NCI-H1417 treated with DMSO at 0.1 percent for 48 hours (cell line): ENCODE results near the gene DIABLO.
"Not testable (repeated sequence)": the region's sequence is repeated elsewhere in the genome, so short reads cannot be mapped to it uniquely, and the experiment has no call there.

Source experiments
- DNase-seq: peaks from one replicate; lab custom pipeline; 2025; lab: John Stamatoyannopoulos, UW

Gene DIABLO

DNA sequence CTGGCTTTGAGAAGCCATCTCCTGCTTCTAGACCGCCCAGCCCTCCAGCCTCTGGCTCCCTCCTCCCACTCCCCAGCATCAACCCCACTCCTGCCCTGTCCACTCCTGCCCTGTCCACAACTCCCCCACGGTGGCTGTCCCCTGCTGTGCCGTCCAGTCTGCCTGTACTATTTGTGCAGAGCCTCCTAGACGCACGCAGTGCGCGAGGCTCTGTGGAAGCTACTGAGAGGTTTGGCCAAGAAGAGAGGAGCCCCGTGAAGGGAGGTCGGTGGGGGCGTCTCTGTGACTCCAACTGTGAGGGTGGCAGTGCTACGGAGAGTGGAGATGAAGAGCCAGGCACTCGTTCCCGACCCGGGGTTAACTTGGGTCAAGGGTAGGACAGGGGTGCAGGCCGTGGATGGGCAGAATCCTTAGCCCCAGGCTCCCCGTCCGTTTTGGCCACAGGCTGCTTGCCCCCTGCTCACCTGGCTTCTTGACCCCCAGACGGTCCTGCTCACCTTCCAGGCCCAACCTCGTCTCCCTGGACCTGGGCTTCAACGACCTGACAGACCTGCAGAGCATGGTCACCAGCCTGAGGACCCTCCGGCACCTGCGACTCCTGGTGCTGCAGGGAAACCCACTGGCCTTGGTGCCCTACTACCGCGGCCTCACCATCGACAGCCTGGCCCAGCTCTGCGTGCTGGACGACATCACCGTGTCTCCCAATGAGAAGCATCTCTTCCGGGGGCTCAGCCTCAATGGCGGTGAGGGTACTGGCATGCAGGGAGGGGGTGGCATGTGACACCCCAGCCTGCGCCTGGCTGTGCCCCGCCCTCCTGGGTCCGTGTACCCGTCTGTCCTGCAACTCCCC lies 36.0 kb downstream of the DIABLO start:
- no peak for DNase-seq

DNA sequence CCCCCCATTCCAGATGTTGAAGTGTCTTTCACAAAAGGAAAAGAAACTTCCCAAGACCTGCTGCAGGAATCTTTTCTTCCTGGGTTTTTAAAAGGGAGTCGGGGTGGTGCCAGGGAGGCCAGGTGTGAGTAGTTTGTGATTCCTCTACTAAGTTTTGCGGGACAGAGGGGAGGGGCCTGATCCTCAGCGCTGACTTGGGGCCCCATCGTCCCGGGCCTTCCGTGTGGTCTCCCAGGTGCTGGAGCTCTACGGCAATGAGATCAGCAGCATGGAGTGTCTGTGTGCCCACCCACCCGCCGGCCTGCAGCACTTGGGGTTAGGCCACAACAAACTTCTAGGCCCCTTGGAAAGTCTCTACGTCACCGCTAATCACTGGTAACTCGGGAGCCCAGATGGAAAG lies 38.4 kb downstream of the DIABLO start:
- no peak for DNase-seq

DNA sequence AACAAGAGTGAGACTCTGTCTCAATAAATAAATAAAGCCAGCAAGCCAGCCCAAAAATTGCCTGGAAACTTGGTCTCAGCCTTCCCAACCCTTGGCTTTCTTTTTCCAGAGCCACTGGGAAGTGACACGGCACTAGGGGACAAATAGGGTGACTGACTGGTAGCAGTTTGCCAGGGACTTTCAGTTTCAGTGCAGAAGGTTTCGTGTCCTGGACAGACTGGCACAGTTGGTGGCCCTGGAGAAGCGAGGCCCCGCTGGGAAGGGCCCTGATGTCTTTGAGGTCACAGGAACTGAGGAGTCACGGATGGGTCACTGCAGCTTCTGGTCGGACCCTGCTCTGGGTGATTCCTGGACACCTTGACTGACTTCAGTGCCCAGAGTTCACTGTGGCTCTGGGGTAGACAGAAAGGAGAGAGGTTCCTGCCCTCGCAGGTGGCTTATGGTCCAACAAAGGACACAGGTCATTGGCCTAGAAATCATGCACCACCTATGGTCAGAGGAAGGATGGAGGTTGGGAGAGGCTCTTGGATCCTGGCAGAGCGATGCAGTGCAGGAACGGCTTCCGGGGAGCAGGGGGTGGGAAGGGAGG lies 40.3 kb downstream of the DIABLO start:
- DNase-seq, result no peak

DNA sequence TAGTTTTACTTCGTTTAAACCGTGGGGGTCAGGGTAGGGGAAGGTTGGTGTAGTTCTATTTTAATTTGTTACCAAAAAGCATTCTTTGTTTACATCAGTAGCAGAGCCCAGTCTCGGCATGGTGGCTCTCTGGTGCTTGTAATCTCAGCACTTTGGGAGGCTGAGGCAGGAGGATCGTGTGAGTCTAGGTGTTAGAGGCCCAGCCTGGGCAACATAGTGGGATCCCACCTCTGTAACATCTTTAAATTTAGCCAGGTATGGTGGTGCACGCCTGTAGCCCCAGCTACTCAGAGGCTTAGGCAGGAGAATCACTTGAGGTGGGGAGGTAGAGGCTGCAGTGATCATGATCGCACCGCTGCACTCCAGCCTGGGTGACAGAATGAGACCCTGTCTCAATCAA lies 40.8 kb downstream of the DIABLO start:
- DNase-seq, result no peak

DNA sequence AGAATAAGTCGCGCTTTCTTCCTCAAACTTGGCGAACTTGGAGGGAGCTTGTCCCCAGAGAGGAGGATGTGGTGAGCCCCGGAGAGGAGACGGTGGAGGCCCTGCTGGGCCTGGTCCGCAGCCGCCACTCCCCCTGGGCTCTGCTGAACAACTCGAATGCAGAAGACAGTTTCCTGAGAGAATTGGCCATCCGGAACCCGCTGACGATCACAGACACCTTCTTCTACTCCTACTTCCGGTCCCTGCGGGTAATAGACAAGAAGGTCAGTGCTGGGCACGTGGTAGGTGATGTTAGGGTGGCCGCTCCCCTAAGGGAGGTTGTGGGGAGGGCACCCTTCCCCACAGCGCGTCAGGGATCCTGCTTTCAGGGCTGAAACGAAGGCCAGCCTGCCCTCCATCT lies 41.3 kb downstream of the DIABLO start:
- no peak for DNase-seq

DNA sequence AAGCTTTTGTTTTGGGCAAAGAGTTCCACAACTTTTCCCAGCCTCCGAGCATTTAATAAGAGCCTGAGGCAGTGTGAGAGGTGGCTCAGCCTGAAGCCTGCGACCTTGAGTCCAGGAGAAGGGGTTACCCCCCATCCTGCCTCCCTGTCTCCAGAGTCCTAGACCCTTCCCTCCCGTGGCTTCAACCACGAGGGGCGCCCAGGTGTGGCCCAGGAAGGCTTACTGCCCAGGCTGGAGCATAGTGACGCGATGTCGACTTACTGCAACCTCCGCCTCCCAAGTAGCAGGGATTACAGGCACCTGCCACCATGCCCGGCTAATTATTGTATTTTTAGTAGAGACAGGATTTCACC lies 42.3 kb downstream of the DIABLO start:
- no peak for DNase-seq

DNA sequence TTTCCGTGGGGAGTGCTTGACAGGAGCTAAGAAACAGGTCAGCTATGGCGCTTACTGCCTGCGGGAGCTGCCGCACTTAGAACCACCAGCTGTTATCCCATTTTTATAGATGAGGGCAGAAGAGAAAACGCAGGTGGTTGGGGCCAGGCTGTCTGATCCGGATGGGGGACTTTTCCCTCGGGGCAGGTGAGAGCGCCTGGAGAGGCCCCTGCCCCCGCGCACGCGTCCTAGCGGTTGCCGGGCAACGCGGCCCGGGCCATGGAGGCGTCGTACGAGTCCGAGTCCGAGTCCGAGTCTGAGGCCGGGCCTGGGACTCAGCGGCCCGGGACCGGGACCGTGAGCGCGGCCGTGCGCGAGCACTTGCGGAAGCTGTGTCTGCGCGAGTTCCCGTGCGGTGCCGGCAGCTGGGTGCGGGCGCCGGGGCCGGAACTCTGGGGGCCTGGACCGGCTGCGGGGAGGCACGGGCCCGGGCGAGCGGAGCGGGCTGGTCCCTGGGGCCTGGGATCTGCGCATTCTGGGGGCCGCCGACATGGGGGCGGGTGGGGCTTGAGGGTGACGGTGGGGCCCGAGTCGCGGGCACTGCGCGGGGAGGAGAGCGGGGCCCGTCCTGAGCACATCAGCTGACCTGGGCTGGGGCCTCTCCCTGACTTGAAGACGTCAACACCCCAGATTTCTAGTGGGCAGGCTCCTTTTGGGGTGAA lies 42.8 kb downstream of the DIABLO start, which contains the start of gene LRRC43:
Gene LRRC43, plus strand, starts transcription at position 237 of the 701 bp plus-strand sequence. Its CDS starts 22 bp downstream, at position 259.
- DNase-seq, result no peak

DNA sequence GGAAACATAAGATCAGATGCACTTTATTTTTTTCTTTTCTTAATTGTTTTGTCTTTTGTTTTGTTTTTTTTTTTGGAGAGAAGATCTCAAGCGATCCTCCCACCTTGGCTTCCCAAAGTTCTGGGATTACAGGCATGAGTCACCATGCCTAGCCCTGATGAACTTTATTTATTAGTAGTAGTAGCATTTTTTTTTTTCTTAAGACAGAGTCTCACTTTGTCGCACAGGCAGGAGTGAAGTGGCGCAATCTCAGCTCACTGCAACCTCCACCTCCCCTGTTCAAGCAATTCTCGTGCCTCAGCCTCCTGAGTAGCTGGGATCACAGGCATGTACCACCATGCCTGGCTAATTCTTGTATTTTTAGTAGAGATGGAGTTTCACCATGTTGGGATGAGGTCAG lies 49.4 kb downstream of the DIABLO start:
- DNase-seq, result not testable (repeated sequence)

DNA sequence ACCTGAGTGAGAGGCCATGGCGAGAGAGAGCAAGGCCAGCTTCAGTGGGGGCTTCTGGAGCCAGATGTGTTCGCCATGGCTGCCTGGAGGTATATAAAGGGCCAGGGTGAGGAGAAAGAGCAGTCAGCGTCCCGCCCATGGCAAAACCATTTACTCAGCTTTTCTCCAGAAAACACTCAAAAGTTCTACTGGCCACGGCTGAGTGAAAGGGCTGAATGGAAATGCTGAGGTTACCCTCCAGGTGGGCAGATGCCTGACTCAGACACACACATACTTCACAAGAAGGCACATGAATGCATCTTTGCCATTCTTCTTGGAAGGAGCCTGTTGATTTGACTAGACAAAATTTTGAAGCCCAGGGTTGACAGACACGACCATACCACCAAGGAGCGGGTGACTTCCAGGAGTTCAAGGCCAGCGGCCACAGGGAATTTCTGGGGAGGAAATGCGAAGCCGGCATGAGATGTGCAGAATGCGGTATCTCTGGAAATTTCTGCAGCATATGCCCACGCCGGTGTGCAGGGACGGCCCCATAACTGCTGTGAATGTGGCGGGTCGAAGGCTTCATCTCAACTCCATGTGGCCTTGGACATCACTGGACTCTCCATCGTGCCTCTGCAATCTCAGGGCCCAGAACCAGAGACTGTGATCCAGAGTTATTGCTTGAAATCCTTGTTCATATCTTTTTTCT lies 51.6 kb downstream of the DIABLO start, which contains the start of gene IL31:
Gene IL31, minus strand, starts transcription at position 67 of the 691 bp plus-strand sequence. Its CDS starts 49 bp downstream, at position 18.
- DNase-seq, result no peak

DNA sequence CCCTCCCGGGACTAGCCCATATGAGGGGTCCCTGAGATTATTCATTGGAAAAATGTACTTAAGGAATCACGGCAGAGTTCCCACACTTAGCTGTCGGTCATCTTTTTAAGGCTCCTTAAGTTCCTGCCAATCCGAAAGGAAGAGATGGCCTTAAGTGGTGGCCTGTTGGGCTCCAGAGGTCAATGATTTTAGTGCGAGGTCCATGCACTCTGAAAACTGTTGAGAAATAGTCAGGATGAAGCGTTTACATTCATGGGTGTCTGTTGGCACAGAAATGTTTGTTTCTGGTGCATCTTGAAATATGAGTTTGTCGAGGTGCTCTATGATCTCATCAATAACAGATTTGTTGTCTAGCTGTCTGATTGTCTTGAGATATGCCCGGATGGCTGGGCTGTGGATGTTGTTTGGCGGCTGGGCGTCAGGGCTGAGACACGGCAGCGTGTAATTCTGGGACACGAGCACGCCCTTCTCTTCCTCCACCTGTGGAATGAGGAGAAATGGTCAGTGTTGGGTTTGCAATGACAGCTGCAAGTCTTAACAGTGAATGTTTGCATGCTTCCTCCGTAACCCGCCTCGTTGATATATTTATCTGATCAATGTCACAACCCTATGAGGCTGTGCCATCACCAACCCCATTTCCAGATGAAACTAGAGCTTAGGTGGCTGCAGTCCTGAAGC lies 53.5 kb downstream of the DIABLO start:
- no peak for DNase-seq

DNA sequence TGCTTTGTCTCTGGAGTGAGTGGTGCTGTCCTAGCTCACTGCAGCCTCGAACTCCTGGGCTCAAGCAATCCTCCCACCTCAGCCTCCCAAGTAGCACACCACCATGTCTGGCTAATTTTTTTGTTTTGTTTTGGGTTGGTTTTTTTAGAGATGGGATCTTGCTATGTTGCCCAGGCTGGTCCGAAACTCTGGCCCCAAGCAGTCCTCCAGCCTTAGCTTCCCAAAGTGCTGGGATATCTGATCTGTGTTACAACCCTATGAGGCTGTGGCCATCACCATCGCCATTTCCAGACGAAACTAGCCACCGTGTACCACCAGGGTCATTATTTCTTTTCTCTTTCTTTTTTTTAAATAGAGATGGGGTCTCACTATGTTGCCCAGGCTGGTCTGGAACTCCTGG lies 54.5 kb downstream of the DIABLO start:
- no peak for DNase-seq

DNA sequence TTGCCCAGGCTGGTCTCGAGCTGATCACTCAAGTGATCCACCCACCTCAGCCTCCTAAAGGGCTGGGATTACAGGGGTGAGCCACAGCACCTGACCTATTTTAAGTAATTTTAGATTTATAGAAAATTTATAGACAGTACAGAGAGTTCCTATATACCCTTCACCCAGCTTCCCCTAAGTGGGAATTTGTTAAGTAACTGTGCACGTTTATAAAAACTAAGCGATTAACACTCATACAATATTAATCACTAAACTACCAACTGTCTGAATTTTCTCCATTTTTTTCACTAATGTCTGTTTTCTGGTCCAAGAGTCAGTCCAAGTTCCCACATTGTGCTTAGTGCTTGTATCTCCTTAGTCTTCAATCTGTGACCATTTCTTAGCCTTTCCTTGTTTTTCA lies 57.4 kb downstream of the DIABLO start:
- DNase-seq, result no peak

DNA sequence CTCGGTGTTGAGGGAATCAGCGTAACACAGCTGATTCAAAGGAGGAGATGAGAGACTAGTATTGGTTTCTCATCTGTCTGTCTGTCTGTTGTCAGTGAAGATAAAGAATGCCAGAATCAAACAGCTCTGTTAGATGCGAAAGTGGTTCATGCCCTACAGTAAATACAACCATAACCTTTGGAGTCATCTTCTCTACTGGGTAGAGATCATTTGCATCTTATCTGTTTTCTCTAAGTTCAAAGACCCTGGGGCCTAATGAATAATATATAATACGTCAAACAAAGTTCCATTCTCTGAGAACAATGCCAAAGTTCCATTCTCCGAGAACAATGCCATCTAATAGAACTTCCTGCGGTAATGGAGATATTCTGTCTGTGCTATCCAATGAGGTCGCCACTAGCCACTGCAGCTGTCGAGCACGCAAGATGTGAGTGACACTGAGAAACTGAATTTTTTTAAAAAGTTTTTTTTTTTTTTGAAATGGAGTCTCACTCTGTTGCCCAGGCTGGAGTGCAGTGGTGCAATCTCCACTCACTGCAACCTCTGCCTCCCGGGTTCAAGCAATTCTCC lies 58.4 kb downstream of the DIABLO start:
- no peak for DNase-seq

DNA sequence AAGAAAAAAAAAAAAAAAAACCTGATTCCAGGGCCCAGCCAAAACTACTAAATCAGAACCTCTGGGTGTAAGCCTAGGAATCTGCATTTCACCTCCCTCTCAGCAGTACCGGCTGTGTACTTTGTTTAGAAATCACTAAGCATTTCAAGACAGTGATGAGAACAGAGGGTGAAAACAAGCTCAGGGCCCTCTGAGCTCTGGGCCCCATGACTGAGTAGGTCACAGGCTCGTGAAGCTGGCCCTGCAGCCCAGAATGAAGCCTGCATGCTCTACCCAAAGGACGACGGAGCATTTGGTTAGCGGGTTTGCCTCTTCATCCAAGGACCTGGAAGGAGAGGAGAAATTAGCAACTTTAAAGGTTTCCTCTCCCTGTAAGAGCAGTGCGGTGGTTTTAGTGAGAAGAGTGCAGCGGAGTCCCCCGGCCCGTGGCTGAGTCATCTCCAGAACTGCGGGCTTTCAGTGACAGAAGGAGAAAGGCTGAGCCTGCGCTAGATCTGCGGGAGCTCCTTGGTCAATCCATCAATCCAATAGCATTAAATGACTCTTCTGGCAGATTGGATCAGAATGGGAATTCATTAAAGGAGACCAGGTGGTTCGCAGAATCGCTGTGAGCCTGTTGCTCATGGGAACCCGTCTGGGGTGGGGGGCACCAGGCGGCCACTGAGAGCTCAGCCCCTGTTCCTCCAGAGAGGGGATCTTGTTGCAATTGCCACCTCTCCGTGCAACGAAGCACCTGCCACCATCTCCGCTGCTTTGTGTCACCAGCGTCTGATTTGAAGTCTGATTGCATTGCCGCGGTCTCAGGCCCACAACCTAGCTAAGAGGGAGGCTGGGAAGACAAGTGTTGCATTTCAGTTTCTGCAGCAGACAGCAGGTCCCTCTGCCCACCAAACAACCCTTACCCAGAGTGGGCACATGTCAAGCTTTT lies 59.2 kb downstream of the DIABLO start:
- no peak for DNase-seq

DNA sequence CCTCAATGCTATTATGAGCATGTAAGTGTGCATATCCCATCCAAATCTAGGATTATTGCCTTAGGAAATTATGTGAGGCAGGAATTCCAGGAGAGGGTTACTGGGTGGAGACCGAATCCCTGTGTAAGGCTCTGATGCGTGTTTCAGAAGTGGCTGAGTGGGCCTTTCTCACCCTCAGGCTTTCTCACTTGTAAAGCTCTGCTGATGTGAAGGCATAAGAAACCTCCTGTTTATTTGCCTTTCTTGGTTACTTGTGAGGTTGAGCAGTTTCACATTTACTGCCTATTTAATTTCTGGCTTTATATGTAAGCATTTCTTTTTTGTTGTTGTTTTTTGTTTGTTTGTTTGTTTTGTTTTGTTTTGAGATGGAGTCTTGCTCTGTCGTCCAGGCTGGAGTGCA lies 62.9 kb downstream of the DIABLO start:
- no peak for DNase-seq

DNA sequence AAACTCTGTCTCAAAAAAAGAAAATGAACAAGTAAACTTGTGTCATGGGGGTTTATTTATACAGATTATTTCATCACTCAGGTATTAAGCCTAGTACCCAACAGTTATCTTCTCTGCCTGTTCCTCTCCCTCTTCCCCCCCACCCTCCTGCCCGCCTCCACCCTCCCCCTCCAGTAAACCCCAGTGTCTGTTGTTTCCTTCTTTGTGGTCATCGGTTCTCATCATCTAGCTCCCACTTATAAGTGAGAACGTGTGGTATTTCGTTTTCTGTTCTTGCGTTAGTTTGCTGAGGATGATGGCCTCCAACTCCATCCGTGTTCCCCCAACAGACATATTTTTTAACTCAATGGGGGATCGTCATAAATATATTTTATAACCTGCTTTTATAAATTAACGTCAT lies 64.2 kb downstream of the DIABLO start:
- DNase-seq, result no peak

DNA sequence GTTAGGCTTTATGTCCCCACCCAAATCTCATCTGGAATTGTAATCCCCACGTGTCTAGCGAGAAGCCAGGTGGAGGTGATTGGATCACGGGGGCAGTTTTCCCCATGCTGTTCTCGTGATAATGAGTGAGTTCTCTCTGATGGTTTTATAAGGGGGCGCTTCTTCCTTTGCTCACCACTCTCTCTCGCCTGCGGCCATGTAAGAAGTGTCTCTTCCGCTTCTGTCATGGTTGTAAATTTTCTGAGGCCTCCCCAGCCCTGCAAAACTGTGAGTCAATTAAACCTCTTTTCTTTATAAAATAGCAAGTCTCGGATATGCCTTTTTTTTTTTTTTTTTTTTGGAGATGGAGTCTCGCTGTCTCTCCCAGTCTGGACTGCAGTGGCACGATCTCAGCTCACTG lies 65.1 kb downstream of the DIABLO start:
- no peak for DNase-seq

DNA sequence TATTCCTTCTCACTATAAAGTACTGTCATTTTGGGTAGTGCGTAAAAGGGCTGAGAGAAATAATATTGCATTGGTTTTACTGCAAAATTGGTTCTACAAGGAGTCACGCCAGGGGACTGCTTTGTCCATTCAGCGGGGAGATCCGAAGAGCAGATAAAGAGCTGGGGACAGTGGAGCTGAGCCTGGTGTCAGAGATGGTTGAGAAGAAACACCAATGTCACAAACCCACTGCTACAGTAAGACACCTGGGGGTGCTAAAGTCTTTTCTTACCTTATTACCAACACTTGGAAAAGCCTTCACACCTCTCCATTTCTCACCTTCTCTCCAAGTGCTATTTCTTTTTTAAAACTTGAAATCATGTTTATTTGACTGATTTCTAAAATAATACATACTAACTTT lies 66.0 kb downstream of the DIABLO start:
- DNase-seq, result no peak

DNA sequence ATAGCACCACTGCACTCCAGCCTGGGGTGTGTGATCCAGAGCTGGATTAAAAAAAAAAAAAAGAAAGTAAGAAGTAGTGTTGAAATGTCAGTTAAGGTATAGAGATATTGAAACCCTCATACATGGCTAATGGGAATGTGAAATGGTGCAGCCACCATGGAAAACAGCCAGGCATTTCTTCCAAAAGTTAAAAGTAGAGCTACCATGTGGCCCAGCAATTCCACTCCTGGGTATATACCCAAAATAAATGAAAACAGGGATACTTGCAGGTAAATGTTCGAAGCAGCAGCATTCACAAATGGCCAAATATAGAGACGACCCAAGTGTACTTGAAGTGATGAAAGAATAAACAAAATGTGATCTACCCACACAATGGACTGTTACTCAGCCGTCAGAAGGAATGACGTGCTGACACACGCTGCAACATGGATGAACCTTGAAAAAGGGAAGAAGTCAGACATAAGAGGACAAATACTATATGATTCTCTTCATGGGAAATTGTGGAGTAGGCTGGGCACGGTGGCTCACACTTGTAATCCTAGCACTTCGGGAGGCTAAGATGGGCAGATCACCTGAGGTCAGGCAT lies 67.1 kb downstream of the DIABLO start:
- DNase-seq, result no peak
